HG03039 (cell line): ENCODE results near the gene PAK1.
"Not testable (repeated sequence)": the region's sequence is repeated elsewhere in the genome, so short reads cannot be mapped to it uniquely, and the experiment has no call there.

Experiments used
- ATAC-seq: cut with Tn5 transposase; IDR thresholded peaks from one replicate; pipeline ENCODE4 v1.9.1; 2021; ENCODE audit warnings: mild to moderate bottlenecking, moderate library complexity; ENCODE audit not compliant: unreplicated experiment

PAK1 gene

DNA sequence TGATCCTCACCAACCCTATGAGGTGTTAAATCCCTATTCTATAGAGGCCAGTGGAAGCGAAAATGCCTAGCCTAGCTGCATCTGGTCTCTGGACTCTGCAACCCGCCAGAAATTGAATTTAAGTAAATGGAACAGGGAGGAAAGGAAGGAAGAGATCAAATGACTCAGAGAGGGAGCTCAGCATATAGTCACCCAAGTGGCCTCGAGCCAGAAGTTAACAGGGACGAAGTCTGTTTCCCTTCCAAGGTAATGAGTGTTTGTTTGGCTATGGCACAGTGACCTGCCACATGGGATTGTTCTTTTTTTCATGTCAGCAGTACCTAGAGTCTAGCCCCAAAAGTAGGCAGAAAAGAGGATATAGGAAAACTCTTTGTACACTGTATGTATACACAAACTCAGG, 66.3 kb downstream of the PAK1 start:
- no peak for ATAC-seq

GRCh38 chr11:77406396-77406795, 67.5 kb downstream of the PAK1 start:
- ATAC-seq = no peak

GRCh38 chr11:77403211-77403610, 70.7 kb downstream of the PAK1 start:
- no peak for ATAC-seq

DNA sequence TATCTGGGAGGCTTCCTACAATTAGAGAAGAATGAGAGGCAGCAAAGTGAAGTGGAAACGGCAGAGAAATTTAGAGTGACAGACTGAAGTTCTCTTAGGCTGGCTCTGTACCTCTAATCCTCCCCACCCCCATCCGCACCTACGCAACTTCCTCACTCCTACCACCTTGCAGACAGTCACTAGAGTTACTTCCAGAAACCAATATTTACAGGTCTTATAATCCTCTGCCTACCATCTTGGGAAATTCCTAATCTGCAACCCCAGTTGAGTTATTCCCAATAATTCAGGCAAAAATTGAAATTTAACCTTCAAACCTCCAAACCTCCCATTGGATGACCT, 71.7 kb downstream of the PAK1 start:
- ATAC-seq = no peak

DNA sequence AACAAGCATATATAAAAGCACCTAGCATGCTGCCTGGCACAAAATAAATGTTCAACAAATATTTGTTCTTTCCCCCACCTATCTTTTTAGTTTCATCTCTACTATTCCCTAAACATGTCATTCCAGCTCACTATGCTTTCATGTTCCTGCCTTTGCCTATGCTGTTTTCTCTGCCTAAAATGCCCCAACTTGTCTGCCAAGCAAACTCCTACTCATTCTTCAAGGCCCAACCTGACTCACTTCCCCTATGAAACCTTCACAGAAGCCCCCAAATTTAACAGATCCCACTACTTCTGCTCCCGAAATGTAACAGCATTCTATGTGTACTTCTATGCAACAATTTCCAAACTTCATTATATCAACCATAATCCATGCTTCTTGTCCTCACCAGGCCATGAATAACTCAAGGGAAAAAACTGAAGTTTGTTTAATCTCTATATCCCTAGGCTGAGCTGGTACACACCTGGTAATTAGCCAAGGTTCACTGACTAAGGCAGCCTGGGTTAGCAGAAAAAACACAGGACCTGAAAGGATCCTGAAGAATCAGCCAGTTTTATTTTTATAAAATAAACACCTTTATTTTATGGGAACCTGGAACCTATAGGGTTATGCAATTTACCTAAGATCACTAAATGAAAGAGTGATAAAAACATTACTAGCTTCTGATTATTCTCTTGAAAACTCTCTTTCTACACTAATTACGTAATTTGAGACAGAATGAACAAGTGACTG, 72.2 kb downstream of the PAK1 start:
- ATAC-seq = no peak

GRCh38 chr11:77400775-77401449, 73.0 kb downstream of the PAK1 start:
- ATAC-seq = no peak

DNA sequence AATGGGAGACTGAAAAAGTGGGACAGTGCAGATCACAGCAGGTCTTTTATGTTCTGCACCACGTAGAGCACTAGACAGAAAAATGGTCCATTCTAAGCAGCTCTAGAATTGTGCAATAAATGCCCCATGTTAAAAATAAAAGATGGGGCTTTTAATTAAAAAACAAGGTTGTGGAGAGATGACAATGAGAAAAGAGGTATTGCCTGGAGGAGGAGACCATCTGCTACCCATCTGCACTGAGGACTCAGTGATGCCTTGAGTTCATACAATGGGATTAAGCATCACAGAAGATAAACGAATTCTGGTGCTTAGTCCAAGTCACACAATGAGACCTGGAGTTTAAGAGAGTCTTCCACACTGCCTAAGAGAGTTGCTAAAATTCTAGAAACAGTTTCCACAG, 73.6 kb downstream of the PAK1 start:
- no peak for ATAC-seq

- ATAC-seq = no peak
These were observed 76.3 kb downstream of the PAK1 start for GRCh38 chr11:77397631-77398030.

GRCh38 chr11:77396911-77397310, 77.0 kb downstream of the PAK1 start:
- ATAC-seq = no peak

DNA sequence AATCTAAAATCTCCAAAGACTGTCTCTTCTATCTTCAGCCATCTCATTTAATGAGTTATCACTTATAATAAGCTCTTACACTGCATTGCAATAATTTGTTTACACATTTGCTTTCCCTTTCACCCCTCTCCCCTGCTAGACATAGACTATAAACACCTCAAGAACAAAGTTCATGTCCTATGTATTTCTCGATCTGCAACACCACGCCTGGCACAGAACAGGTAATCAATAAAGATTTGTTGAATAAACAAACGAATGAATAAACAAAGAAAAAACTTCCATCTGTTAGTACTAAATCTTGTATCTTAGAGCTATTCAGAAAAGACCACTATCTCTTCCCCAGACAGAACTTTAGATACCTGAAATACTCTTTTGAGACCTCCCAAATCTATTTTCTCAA, 77.6 kb downstream of the PAK1 start:
- no peak for ATAC-seq

DNA sequence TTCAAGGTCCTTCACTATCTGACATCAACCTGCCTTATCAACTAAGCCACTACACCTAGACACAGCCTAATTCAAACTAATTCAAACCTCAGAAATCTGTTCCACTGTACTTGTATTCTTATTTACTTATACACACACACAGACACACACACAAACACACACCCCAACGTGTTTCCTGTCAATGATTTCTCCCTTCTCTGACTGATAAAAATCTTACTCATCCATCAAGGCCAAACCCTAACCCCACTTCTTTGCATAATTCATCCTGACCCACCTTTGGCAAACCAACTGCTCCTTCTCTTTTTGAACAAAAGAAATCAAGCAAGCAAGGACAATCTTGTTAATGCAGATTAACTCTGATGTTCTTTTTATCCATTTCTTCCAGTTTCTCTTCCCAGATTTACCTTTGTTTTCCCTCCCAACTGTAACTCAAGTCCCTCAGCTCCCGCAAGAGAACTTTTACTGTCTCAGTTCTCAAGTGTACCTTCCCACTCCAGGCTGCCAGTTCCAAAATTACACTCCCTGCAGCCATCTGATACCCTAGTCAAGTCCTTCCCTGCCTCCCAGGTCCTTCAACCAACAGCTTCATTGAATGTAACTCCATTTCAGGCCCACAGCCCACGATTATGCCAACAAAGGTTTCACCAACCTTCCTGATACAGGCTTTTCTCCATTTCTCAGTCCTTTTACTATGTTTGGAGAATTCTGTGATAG, 78.3 kb downstream of the PAK1 start:
- no peak for ATAC-seq

DNA sequence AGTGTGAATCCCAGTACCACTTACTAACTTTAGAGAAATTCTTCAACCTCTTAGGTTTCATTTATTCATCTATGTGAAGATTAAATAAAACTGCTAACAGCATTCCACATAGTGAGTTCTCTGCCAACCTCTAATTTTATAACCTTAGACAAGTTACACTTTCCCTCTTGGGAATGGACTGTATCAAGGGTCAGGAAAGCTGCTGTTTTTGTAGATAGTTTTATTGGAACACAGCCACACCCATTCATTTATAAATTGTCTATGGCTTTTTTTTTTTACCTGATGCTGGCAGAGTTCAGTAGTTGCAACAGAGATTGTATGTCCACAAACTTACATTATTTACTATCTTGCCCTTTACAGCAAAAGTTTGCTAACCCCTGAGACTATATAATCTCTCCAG, 81.1 kb downstream of the PAK1 start:
- no peak for ATAC-seq

GRCh38 chr11:77387701-77388100, 86.2 kb downstream of the PAK1 start:
- ATAC-seq = no peak

DNA sequence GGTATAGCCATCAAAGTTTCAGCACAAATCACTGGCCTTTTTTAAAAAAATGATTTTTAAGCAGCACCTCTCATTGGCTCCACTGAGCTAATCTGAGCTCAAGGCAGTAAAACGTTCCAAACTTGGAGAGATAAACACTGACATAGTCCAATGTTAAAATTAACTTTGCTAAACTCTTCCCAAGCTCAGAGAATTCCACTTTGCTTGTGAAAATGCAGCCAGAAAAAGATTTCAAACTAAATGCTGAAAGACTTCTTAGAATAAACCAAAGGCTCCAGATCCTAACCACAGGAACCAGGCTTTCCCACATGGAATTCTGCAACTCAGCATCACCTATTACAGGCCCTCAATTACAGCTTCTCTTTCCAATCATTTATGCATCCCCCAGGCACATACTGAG, 87.7 kb downstream of the PAK1 start:
- ATAC-seq = no peak

DNA sequence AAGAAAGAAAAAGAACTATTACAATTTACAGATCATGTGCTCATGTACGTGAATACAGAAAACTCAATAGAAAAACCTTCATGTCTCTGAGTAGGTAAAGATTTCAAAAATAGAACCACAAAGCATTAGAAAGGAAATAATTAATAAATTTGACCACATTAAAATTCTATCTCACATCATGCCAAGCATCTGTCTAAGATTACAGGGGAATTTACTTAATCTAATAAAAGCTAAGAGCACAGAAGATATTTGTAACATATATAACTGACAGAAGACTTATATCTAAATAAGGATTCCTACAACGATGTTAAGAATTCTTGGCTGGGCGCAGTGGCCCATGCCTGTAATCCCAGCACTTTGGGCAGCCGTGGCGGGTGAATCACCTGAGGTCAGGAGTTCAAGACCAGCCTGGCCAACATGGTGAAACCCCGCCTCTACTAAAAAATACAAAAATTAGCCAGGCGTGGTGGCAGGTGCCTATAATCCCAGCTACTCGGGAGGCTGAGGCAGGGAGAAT, 88.6 kb downstream of the PAK1 start:
- not testable (repeated sequence) for ATAC-seq

DNA sequence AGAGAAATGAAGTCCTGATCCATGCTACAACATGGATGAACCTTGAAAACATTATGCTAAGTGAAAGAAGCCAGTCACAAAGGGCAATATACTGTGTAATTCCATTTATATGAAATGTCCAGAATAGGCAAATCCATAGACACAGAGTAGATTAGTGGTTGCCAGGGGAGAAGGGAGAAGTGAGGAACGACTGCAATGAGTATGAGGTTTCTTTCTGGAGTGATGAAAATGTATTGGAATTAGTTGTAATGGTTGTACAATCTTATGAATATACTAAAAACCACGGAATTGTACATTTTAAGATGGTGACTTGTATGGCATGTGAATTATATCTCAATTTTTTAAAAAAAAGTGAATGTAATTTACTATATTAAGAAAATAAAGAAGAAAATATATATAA, 89.3 kb downstream of the PAK1 start:
- ATAC-seq = no peak

- ATAC-seq = not testable (repeated sequence)
These were observed 90.5 kb downstream of the PAK1 start for GRCh38 chr11:77383349-77383748.

DNA sequence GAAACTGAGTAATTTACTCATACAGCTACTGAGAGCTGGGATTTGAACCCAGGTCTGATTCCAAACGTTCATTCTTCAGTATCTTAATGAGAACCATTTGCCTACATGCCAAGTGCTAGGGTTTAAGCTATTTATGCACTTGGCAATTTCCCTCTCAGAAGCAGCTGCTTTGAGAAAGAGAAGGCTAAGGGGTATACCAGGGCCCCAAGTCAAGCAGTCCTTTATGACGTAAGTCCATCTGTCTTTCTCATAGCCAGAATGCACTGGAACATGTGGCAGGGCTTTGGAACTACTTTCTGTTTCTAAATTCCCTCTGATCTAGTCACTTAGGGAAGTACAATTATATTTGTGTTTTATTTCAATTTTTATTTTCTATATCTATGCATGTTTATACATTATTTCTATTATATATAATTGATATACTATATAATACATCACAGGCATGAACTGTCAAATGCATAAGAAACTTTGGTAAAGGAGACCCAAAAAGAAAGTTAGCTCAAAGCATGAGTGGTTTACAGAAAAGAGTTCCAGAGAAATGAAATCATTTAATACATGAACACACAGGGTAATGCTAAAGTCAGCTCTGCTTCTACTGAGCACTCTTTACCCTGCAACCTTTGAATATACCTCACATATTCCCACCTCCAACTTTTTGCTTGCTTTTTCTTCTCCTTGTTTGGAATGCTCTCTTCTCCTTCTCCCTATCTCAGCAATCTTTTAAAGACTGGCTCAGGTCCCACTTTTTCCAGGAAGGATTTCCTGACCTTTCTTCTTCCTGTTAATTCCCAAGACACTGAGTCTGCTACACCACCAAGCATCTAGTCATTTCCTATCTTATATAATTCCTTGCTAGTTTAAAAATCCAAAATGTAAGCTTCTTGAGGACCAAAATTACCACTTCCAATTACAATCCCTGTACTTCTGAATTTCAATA, 91.9 kb downstream of the PAK1 start:
- ATAC-seq = no peak

DNA sequence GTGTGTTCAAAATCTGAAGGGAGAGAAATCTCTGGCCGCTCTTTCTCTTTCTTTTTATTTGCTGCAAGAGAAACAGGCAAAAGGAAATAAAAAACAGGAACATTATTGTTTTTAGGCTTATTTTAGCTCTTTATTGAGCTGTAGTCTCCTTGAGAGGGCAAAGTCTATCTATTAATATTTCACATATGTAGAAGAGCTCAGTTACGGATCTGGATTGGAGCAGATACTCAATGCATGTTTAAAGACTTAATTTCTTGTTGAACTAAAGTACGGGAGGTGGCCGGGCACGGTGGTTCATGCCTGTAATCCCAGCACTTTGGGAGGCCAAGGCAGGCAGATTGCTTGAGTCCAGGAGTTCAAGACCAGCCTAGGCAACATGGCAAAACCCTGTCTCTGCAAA, 94.0 kb downstream of the PAK1 start:
- no peak for ATAC-seq

- no peak for ATAC-seq
These were observed 94.6 kb downstream of the PAK1 start for GRCh38 chr11:77379253-77379652.

GRCh38 chr11:77377734-77378133, 96.2 kb downstream of the PAK1 start:
- ATAC-seq = no peak
